ENCODE data around the gene ZBTB7A. TPM values are rescaled to one million over a fixed set of nuclear protein-coding genes. Genes with fewer than 3 reads are reported as not detected.
A peak's percentile ranks its signal among the peaks of the same experiment; 100 is the strongest.

The ZBTB7A gene
- total RNA-seq, 1 experiment from 2014 or later: 49.5 TPM

DNA sequence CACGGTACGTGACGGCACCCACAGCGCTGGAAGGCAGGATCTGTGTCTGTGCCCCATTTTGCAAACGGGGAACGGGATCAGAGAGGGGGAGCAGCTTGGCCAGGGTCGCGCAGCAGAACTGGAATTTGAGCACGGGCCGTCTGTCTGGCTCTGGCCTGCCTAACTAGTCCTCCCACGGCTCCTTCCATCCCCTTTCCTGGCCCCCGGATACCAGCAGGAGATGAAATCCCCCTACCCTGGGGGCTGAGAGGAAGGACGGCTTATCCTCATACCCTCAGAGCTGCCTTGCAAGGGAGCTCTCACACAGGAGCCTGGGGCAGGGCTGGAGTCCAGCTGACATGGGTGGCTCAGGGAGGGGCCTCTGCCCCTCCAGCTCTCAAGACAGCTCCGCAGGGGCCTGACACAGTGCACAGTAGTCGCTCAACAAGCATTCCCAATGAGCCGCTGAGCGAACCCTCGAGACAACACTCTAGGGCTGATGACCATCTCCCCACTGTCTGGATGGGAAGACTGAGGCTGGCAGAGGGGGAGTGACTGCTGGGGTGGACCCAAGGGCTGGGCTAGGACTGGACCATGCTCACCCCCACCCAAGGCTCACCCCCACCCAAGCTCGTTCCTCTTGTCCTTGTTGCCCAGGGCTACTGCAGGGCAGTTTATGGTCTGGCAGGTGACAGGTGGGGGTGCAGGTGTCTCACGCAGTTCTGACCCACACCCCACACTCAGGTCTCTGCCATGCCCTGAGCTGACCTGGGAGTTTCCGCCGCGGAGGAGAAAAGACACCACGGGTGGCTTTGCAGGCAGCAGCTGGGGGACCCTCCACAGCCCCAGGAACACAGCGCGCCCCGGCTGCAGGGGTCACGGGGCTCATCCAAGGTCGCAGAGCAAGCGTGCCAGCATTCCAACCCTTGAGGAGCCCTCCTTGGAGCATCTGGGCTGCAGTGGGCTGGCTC lies 4.0 kb downstream of the ZBTB7A start:
- Histone ChIP-seq H3K27ac (ENCODE audit: low read depth, low read length) (peak overlapping the region; percentile 96), H3K36me3 (ENCODE audit: control insufficient read depth in 1 of 2, insufficient read depth in 2 of 2, low read length in 2 of 2) (peaks cover 0 to 11% of the 10 kb centered on the region in 2 experiments; a peak in 1 of 4 replicates), H3K9me2 (ENCODE audit: insufficient read depth) (no peaks in the 10 kb centered on the region), H3K4me3 (replicated peaks in 1 of 2; ENCODE audit: low read depth in 1 of 2, low read length in 2 of 2) (peak overlapping the region in 1 of 2 experiments; percentile 94; a peak in 2 of 4 replicates), H3K27me3 (ENCODE audit: insufficient read depth, low read length) (no peaks in the 10 kb centered on the region), H3K9ac (ENCODE audit: low read length) (peak overlapping the region; percentile 90; the same call in 1 of the 2 replicates), H3K4me1 (ENCODE audit: control insufficient read depth in 1 of 2, insufficient read depth in 2 of 2, low read length in 2 of 2) (peaks cover 57 to 67% of the 10 kb centered on the region in 2 experiments), H3K4me2 (ENCODE audit: low read length) (peak overlapping the region; percentile 91), H3K9me3 (ENCODE audit: control insufficient read depth in 1 of 2, insufficient read depth in 1 of 2, low read depth in 1 of 2, low read length in 2 of 2) (no peaks in the 10 kb centered on the region), H3K79me2 (ENCODE audit: insufficient read depth, low read length) (peaks cover 74% of the 10 kb centered on the region), H4K20me1 (ENCODE audit: insufficient read depth) (peaks cover 11% of the 10 kb centered on the region; the same call in 1 of the 2 replicates), H2AFZ (ENCODE audit: low read depth, low read length, poor library complexity, severe bottlenecking) (no peak overlapping the region)
- DNase-seq (ENCODE audit: low read depth, low spot score) (no peak), ATAC-seq (no peak)
- ChIA-PET CTCF (no interaction called here), RAD21 (ENCODE audit: low non-redundant PET in 1 of 2, low total read pairs in 2 of 2, uncharacterized antibody in 2 of 2, unreplicated experiment in 2 of 2) (interaction anchor here in 1 of 2 experiments (0.6 kb wide), 1 partner anchor 146 kb away, joined by 4 read pairs; no protein-coding TSS in a partner anchor), POLR2A (interaction anchor here (0.6 kb wide), 1 partner anchor 72 kb away, joined by 3 read pairs; no protein-coding TSS in a partner anchor)
- intact Hi-C loops (cut with micrococcal nuclease): loop anchor here (5.0 to 10.0 kb wide), 3 partner anchors 72 to 358 kb away; partner anchors contain the start of genes PIP5K1C and TJP3
- no peak for TF ChIP-seq EZH2 (IDR thresholded peaks at IDR 0.05)
- no peak for TF ChIP-seq CBX3 (IDR thresholded peaks at IDR 0.05; ENCODE audit: low read depth)
- TF ChIP-seq, protein P1, sequence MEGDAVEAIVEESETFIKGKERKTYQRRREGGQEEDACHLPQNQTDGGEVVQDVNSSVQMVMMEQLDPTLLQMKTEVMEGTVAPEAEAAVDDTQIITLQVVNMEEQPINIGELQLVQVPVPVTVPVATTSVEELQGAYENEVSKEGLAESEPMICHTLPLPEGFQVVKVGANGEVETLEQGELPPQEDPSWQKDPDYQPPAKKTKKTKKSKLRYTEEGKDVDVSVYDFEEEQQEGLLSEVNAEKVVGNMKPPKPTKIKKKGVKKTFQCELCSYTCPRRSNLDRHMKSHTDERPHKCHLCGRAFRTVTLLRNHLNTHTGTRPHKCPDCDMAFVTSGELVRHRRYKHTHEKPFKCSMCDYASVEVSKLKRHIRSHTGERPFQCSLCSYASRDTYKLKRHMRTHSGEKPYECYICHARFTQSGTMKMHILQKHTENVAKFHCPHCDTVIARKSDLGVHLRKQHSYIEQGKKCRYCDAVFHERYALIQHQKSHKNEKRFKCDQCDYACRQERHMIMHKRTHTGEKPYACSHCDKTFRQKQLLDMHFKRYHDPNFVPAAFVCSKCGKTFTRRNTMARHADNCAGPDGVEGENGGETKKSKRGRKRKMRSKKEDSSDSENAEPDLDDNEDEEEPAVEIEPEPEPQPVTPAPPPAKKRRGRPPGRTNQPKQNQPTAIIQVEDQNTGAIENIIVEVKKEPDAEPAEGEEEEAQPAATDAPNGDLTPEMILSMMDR (IDR thresholded peaks at IDR 0.05 in 2 of 3, conservative IDR thresholded peaks at IDR 0.05 in 1 of 3; ENCODE audit: borderline replicate concordance in 1 of 3, insufficient read depth in 1 of 3, low read depth in 2 of 3, low read length in 2 of 3): no peak
- TF ChIP-seq ELF1 (IDR thresholded peaks at IDR 0.05; ENCODE audit: borderline replicate concordance, low read depth): no peak
- TF ChIP-seq SP1 (IDR thresholded peaks at IDR 0.05; ENCODE audit: low read depth): no peak
- TF ChIP-seq, protein P2, sequence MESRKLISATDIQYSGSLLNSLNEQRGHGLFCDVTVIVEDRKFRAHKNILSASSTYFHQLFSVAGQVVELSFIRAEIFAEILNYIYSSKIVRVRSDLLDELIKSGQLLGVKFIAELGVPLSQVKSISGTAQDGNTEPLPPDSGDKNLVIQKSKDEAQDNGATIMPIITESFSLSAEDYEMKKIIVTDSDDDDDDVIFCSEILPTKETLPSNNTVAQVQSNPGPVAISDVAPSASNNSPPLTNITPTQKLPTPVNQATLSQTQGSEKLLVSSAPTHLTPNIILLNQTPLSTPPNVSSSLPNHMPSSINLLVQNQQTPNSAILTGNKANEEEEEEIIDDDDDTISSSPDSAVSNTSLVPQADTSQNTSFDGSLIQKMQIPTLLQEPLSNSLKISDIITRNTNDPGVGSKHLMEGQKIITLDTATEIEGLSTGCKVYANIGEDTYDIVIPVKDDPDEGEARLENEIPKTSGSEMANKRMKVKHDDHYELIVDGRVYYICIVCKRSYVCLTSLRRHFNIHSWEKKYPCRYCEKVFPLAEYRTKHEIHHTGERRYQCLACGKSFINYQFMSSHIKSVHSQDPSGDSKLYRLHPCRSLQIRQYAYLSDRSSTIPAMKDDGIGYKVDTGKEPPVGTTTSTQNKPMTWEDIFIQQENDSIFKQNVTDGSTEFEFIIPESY (IDR thresholded peaks at IDR 0.05; ENCODE audit: extremely low read depth, insufficient replicate concordance, low read length): no peak
- TF ChIP-seq, protein P3, sequence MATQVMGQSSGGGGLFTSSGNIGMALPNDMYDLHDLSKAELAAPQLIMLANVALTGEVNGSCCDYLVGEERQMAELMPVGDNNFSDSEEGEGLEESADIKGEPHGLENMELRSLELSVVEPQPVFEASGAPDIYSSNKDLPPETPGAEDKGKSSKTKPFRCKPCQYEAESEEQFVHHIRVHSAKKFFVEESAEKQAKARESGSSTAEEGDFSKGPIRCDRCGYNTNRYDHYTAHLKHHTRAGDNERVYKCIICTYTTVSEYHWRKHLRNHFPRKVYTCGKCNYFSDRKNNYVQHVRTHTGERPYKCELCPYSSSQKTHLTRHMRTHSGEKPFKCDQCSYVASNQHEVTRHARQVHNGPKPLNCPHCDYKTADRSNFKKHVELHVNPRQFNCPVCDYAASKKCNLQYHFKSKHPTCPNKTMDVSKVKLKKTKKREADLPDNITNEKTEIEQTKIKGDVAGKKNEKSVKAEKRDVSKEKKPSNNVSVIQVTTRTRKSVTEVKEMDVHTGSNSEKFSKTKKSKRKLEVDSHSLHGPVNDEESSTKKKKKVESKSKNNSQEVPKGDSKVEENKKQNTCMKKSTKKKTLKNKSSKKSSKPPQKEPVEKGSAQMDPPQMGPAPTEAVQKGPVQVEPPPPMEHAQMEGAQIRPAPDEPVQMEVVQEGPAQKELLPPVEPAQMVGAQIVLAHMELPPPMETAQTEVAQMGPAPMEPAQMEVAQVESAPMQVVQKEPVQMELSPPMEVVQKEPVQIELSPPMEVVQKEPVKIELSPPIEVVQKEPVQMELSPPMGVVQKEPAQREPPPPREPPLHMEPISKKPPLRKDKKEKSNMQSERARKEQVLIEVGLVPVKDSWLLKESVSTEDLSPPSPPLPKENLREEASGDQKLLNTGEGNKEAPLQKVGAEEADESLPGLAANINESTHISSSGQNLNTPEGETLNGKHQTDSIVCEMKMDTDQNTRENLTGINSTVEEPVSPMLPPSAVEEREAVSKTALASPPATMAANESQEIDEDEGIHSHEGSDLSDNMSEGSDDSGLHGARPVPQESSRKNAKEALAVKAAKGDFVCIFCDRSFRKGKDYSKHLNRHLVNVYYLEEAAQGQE (IDR thresholded peaks at IDR 0.05; ENCODE audit: low read depth): no peak
- TF ChIP-seq JUND (IDR thresholded peaks at IDR 0.05): no peak
- no peak for TF ChIP-seq TCF7L2 (IDR thresholded peaks at IDR 0.05; ENCODE audit: borderline replicate concordance, extremely low read depth, insufficient read depth, insufficient read length)
- TF ChIP-seq EGR1 (IDR thresholded peaks at IDR 0.05; ENCODE audit: low read depth): no peak
- TF ChIP-seq EZH2phosphoT487 (IDR thresholded peaks at IDR 0.05; ENCODE audit: borderline replicate concordance): no peak
- TF ChIP-seq, protein P4, sequence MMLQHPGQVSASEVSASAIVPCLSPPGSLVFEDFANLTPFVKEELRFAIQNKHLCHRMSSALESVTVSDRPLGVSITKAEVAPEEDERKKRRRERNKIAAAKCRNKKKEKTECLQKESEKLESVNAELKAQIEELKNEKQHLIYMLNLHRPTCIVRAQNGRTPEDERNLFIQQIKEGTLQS (IDR thresholded peaks at IDR 0.05): no peak
- TF ChIP-seq ZNF274 (IDR thresholded peaks at IDR 0.05; ENCODE audit: low read depth, low read length): no peak
- no TSS peak for BruUV-seq (replicated peaks)
